ENCODE measurements around the gene P2RY6. TPM values are rescaled to one million over a fixed set of nuclear protein-coding genes. Genes with fewer than 3 reads are reported as not detected.

P2RY6 gene
- total RNA-seq, 4 donors from 2014 or later, result 0.78 to 2.8 (median 1.1) TPM; not detected in 1

DNA sequence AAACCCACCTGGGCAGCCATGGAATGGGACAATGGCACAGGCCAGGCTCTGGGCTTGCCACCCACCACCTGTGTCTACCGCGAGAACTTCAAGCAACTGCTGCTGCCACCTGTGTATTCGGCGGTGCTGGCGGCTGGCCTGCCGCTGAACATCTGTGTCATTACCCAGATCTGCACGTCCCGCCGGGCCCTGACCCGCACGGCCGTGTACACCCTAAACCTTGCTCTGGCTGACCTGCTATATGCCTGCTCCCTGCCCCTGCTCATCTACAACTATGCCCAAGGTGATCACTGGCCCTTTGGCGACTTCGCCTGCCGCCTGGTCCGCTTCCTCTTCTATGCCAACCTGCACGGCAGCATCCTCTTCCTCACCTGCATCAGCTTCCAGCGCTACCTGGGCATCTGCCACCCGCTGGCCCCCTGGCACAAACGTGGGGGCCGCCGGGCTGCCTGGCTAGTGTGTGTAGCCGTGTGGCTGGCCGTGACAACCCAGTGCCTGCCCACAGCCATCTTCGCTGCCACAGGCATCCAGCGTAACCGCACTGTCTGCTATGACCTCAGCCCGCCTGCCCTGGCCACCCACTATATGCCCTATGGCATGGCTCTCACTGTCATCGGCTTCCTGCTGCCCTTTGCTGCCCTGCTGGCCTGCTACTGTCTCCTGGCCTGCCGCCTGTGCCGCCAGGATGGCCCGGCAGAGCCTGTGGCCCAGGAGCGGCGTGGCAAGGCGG is 24.5 kb downstream of the P2RY6 start:
- no peak for ATAC-seq
- TF ChIP-seq POLR2A (IDR thresholded peaks at IDR 0.05), result no peak
- TF ChIP-seq, protein P1, sequence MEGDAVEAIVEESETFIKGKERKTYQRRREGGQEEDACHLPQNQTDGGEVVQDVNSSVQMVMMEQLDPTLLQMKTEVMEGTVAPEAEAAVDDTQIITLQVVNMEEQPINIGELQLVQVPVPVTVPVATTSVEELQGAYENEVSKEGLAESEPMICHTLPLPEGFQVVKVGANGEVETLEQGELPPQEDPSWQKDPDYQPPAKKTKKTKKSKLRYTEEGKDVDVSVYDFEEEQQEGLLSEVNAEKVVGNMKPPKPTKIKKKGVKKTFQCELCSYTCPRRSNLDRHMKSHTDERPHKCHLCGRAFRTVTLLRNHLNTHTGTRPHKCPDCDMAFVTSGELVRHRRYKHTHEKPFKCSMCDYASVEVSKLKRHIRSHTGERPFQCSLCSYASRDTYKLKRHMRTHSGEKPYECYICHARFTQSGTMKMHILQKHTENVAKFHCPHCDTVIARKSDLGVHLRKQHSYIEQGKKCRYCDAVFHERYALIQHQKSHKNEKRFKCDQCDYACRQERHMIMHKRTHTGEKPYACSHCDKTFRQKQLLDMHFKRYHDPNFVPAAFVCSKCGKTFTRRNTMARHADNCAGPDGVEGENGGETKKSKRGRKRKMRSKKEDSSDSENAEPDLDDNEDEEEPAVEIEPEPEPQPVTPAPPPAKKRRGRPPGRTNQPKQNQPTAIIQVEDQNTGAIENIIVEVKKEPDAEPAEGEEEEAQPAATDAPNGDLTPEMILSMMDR (IDR thresholded peaks at IDR 0.05 in 4 of 5, conservative IDR thresholded peaks at IDR 0.05 in 1 of 5), result no peak
- intact Hi-C loops (cut with DNase I; ENCODE audit: low total_unique reads) (no loop called here), in situ Hi-C loops (cut with MboI; ENCODE audit: low sequenced_read_pairs in 4 of 4) (loop anchor here (10.0 to 25.0 kb wide), 2 partner anchors 112 to 459 kb away; no protein-coding TSS in a partner anchor)
- Histone ChIP-seq H3K27me3 (no peaks in the 10 kb centered on the region), H3K27ac (no peak overlapping the region), H3K36me3 (no peaks in the 10 kb centered on the region), H3K9me3 (no peaks in the 10 kb centered on the region), H3K4me3 (no peak overlapping the region), H3K4me1 (no peaks in the 10 kb centered on the region)
- no peak for DNase-seq

GRCh38 chr11:73297231-73297590 is 25.1 kb downstream of the P2RY6 start:
- intact Hi-C loops (cut with DNase I; ENCODE audit: low total_unique reads) (no loop called here), in situ Hi-C loops (cut with MboI; ENCODE audit: low sequenced_read_pairs in 4 of 4) (loop anchor here (10.0 to 25.0 kb wide), 2 partner anchors 112 to 460 kb away; no protein-coding TSS in a partner anchor)
- Histone ChIP-seq H3K4me3 (no peak overlapping the region), H3K27me3 (no peaks in the 10 kb centered on the region), H3K4me1 (no peaks in the 10 kb centered on the region), H3K27ac (no peak overlapping the region), H3K36me3 (no peaks in the 10 kb centered on the region), H3K9me3 (no peaks in the 10 kb centered on the region)
- DNase-seq (no peak), ATAC-seq (no peak)
- TF ChIP-seq, protein P1 (IDR thresholded peaks at IDR 0.05 in 4 of 5, conservative IDR thresholded peaks at IDR 0.05 in 1 of 5), result no peak
- TF ChIP-seq POLR2A (IDR thresholded peaks at IDR 0.05), result no peak

GRCh38 chr11:73297702-73298101 is 25.6 kb downstream of the P2RY6 start:
- Histone ChIP-seq H3K27ac (no peak overlapping the region), H3K4me1 (no peaks in the 10 kb centered on the region), H3K36me3 (no peaks in the 10 kb centered on the region), H3K9me3 (no peaks in the 10 kb centered on the region), H3K27me3 (no peaks in the 10 kb centered on the region), H3K4me3 (no peak overlapping the region)
- no peak for DNase-seq
- no peak for ATAC-seq
- intact Hi-C loops (cut with DNase I; ENCODE audit: low total_unique reads), result no loop called here
- no peak for TF ChIP-seq POLR2A (IDR thresholded peaks at IDR 0.05)
- TF ChIP-seq, protein P1 (IDR thresholded peaks at IDR 0.05 in 4 of 5, conservative IDR thresholded peaks at IDR 0.05 in 1 of 5), result no peak
- in situ Hi-C loops (cut with MboI; ENCODE audit: low sequenced_read_pairs in 4 of 4), result loop anchor here (10.0 to 25.0 kb wide), 2 partner anchors 113 to 460 kb away; no protein-coding TSS in a partner anchor

DNA sequence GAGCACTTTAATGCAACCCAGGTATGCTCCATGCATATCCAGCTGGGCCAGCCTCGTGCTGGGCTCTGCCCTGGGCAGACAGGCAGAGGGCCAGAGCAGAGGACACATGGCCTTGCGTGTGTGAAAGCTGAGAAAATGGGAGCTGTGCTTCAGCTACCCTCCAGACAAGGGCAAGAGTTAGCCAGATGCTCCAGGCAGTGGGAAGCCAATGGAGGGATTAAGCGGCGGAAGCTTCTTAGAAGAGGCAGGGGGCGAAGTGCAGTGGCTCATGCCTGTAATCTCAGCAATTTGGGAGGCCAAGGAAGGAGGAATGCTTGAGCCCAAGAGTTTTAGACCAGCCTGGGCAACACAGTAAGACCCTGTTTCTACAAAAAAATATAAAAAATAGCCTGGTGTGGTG is 26.1 kb downstream of the P2RY6 start:
- no peaks in the 10 kb centered on the region for H3K27me3 ChIP-seq
- TF ChIP-seq, protein P1 (IDR thresholded peaks at IDR 0.05 in 4 of 5, conservative IDR thresholded peaks at IDR 0.05 in 1 of 5), result no peak
- TF ChIP-seq POLR2A (IDR thresholded peaks at IDR 0.05), result no peak
- no peaks in the 10 kb centered on the region for H3K4me1 ChIP-seq
- in situ Hi-C loops (cut with MboI; ENCODE audit: low sequenced_read_pairs in 4 of 4), result loop anchor here (10.0 to 25.0 kb wide), 2 partner anchors 113 to 461 kb away; no protein-coding TSS in a partner anchor
- H3K9me3 ChIP-seq, result no peaks in the 10 kb centered on the region
- H3K36me3 ChIP-seq, result no peaks in the 10 kb centered on the region
- ATAC-seq (no peak), DNase-seq (no peak)
- intact Hi-C loops (cut with DNase I; ENCODE audit: low total_unique reads), result no loop called here
- no peak overlapping the region for H3K4me3 ChIP-seq
- no peak overlapping the region for H3K27ac ChIP-seq
